Karpas-422 (cell line): ENCODE data around the gene PRXL2B. TPM values are rescaled to one million over a fixed set of nuclear protein-coding genes. Genes with fewer than 3 reads are reported as not detected.
"Not testable (repeated sequence)": the region's sequence is repeated elsewhere in the genome, so short reads cannot be mapped to it uniquely, and the experiment has no call there.

Experiments
- DNase-seq: peaks from one replicate; pipeline ENCODE4 v3.0.0-alpha.2; 2015
- H2AFZ ChIP-seq: fragments of 200-600 bp; sonication (generic); 2 replicates; pipeline ENCODE4 v1.6.1; 2014; ENCODE audit warnings: antibody characterized with exemption, low read length, mixed read lengths
- H3K27ac ChIP-seq: fragments of 200-600 bp; sonication (generic); 2 replicates; pipeline ENCODE4 v1.5.1; 2014; ENCODE audit warnings: mild to moderate bottlenecking, low read length, moderate library complexity
- H3K27me3 ChIP-seq: fragments of 200-600 bp; sonication (generic); 2 replicates; pipeline ENCODE4 v1.6.1; 2014; ENCODE audit warnings: low read length, mixed read lengths
- H3K36me3 ChIP-seq: fragments of 200-600 bp; sonication (generic); 2 replicates; pipeline ENCODE4 v1.6.1; 2014; ENCODE audit warnings: low read length, mixed read lengths; ENCODE audit not compliant: insufficient read depth
- H3K4me1 ChIP-seq: fragments of 200-600 bp; sonication (generic); 2 replicates; pipeline ENCODE4 v1.6.1; 2014; ENCODE audit warnings: mild to moderate bottlenecking, low read length, mixed read lengths
- H3K4me2 ChIP-seq: fragments of 200-600 bp; sonication (generic); 2 replicates; pipeline ENCODE4 v1.6.1; 2014; ENCODE audit warnings: low read length, low read depth, mild to moderate bottlenecking; ENCODE audit not compliant: poor library complexity, severe bottlenecking
- H3K4me3 ChIP-seq: fragments of 200-600 bp; sonication (generic); 2 replicates; pipeline ENCODE4 v1.5.1; 2014; ENCODE audit warnings: mild to moderate bottlenecking, antibody characterized with exemption, low read length, mixed read lengths
- H3K79me2 ChIP-seq: fragments of 200-600 bp; sonication (generic); 2 replicates; pipeline ENCODE4 v1.6.1; 2014; ENCODE audit warnings: mild to moderate bottlenecking, low read length, mixed read lengths
- H3K9ac ChIP-seq: fragments of 200-600 bp; sonication (generic); 2 replicates; pipeline ENCODE4 v1.6.0; 2014; ENCODE audit warnings: low read length
- H3K9me2 ChIP-seq: fragments of 200-600 bp; sonication (generic), shearing (Covaris generic); replicated peaks from 2 replicates; pipeline ENCODE4 v1.6.0; 2014; ENCODE audit warnings: mild to moderate bottlenecking, low read length, moderate library complexity; ENCODE audit not compliant: insufficient read depth
- H3K9me3 ChIP-seq: fragments of 300-700, 200-600 bp; sonication (generic); 2 replicates; pipeline ENCODE4 v1.6.1; 2014; ENCODE audit warnings: low read length, mixed read lengths
- H4K20me1 ChIP-seq: fragments of 200-600 bp; sonication (generic); 2 replicates; pipeline ENCODE4 v1.6.1; 2014; ENCODE audit warnings: mild to moderate bottlenecking, antibody characterized with exemption, low read length, low read depth; ENCODE audit not compliant: insufficient read depth
- total RNA-seq: library from RNA; depleted of rRNA; stranded (reverse); fragments of >200 nt; shearing (Covaris generic); gene quantifications from 2 replicates; pipeline ENCODE4 v1.2.3, GENCODE V29; 2014; ENCODE audit warnings: low replicate concordance

The PRXL2B gene
- total RNA-seq, 1 experiment from 2014 or later = 0.89 TPM

DNA sequence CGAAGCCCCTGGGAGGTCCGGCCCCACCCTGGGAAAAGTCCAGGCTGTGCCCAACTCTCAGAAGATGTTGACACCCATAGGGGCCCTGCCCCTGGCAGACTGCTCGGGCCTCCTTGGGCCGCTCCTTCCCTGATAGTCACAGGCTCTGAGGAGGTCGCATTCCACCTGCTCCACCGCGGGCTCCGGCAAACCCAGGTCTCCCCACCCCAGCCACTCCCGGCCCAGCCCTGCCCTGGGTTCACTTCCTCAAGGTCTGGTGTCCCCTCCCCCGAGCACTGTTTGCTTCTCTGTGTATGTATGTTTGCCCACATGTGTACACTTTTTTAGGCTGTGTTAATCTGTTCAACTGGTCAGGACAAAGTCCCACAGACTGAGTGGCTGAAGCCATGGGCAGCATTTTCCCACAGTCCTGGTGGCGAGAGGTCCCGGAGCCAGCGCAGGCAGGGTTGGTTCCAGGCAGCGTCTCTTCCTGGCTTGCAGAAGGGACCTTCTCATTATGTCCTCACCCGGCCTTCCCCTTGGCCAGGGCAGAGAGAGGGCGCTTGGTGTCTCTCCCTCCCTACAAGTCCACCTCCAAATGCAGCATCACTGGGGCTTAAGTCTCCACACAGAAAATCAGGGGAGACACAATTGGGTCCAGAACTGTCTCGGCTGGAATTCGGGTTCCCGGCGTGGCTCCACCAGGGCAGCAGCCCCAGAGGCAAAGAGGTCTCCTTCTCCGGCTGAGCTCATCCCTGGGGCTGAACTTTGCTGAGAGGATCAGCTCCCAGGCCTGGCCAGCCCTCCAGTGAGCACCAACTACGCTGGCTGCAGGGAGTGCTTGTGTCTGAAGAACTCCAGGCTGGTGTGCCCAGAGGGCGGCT lies 10.5 kb upstream of the PRXL2B start:
- DNase-seq = no peak
- Histone ChIP-seq H3K4me1 (peaks cover 8% of the 10 kb centered on the region), H2AFZ (no peak overlapping the region), H3K9me2 (no peaks in the 10 kb centered on the region), H3K9ac (peak overlapping the region; percentile 8; the same call in 1 of the 2 replicates), H3K27ac (no peak overlapping the region), H3K4me3 (peak overlapping the region; percentile 5; the same call in 1 of the 2 replicates), H3K27me3 (no peaks in the 10 kb centered on the region), H3K36me3 (no peaks in the 10 kb centered on the region), H3K79me2 (no peaks in the 10 kb centered on the region), H3K9me3 (no peaks in the 10 kb centered on the region), H4K20me1 (no peaks in the 10 kb centered on the region), H3K4me2 (peak overlapping the region; percentile 35)

DNA sequence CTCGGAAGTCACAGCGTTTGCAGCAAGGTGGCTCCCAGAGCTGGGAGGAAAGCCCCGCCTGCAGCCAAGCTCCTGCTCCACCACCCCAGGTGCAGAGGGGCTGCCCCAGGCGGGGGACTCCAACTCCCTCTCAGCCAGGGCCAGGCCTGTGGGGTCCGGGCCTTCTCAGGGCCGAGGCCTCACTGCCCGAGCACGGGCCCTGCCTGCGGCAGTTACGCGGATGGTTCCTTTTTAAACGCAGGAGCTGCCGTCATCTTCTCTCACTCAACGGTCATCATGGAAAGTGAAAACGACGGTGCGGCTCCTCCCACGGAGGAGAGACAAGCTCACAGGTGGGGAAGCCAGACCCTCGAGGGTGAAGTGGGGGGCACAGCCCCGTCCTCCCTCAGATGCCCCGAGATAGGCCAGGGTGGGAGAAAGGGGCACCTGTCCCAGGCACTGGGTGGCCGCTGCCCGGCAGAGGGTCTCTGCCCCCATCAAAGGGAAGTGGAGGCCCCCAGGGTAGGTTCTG lies 9.0 kb upstream of the PRXL2B start:
- H3K36me3 ChIP-seq, H3K9me2 ChIP-seq, H3K4me1 ChIP-seq, H3K79me2 ChIP-seq, H3K9ac ChIP-seq, H3K9me3 ChIP-seq, H2AFZ ChIP-seq, H4K20me1 ChIP-seq, H3K4me3 ChIP-seq, H3K4me2 ChIP-seq, H3K27me3 ChIP-seq, DNase-seq, H3K27ac ChIP-seq: not testable (repeated sequence)

DNA sequence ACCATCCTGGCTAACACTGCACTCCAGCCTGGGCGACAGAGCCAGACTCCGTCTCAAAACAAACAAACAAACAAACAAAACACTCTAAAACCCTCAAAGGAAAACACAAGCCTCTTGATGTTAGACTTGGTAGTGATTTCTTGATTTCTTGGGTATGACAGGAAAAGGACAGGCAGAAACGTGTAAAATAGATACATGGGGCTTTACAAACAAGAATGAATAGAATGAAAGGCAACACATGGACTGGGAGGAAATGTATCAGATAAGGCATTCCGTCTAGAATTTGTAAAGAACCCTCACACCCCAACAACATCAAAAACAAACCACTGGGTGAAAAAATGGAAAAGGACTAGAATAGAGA lies 7.8 kb upstream of the PRXL2B start:
- no peak overlapping the region for H2AFZ ChIP-seq
- no peak overlapping the region for H3K27ac ChIP-seq
- H3K79me2 ChIP-seq = no peaks in the 10 kb centered on the region
- no peak for DNase-seq
- no peaks in the 10 kb centered on the region for H3K9me3 ChIP-seq
- H3K36me3 ChIP-seq = no peaks in the 10 kb centered on the region
- H3K9ac ChIP-seq = no peak overlapping the region
- no peak overlapping the region for H3K4me2 ChIP-seq
- no peaks in the 10 kb centered on the region for H3K27me3 ChIP-seq
- no peaks in the 10 kb centered on the region for H3K9me2 ChIP-seq
- peaks cover 8% of the 10 kb centered on the region for H3K4me1 ChIP-seq
- H3K4me3 ChIP-seq = no peak overlapping the region
- no peaks in the 10 kb centered on the region for H4K20me1 ChIP-seq

DNA sequence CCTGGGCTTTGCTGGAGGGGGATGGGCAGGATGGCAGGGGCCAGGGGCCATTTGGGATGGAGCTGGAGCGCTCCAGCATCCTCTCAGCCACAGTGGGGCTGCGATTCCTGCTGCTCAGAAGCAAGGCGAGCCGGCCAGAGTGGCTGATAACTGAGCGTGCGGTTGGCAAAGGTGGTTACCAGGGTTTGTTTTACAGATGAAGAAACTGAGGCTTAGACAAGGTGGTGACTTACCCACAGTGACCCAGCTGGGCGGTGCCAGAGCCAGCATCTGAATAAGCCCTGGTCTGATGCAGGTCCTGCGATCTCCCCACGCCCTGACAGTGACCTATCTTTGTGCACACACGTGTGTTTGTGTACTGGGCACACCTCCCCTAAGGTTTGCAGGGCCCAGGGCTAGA lies 5.9 kb upstream of the PRXL2B start:
- Histone ChIP-seq H3K4me3 (no peak overlapping the region), H4K20me1 (no peaks in the 10 kb centered on the region), H3K9me3 (no peaks in the 10 kb centered on the region), H3K9me2 (no peaks in the 10 kb centered on the region), H3K4me2 (no peak overlapping the region), H3K27me3 (no peaks in the 10 kb centered on the region), H3K36me3 (no peaks in the 10 kb centered on the region), H2AFZ (no peak overlapping the region), H3K9ac (no peak overlapping the region), H3K4me1 (peaks cover 23% of the 10 kb centered on the region), H3K27ac (no peak overlapping the region), H3K79me2 (no peaks in the 10 kb centered on the region)
- no peak for DNase-seq

DNA sequence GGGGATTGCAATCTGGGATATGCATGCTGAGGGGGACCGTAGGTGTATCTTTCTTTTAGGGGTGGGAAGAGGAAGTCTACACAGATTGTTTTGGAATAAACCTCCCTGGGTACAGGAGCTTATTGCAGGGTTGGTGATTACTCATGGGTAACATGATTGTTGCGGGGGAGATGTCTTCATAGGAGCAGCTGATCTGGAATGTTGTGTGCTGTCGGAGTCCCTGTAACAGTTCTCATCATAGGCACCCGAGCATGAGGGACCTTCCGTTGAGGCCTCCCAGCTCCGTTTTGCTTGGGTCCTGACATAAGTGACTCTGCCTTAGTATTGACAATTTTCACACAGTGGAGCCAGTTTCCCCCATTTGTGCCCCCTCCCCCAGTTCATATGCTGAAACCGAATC lies 4.2 kb upstream of the PRXL2B start:
- no peaks in the 10 kb centered on the region for H3K27me3 ChIP-seq
- no peaks in the 10 kb centered on the region for H3K9me2 ChIP-seq
- H3K4me2 ChIP-seq = no peak overlapping the region
- H3K4me1 ChIP-seq = peaks cover 16% of the 10 kb centered on the region
- DNase-seq = no peak
- H3K79me2 ChIP-seq = no peaks in the 10 kb centered on the region
- H3K4me3 ChIP-seq = no peak overlapping the region
- no peaks in the 10 kb centered on the region for H4K20me1 ChIP-seq
- no peak overlapping the region for H2AFZ ChIP-seq
- no peak overlapping the region for H3K27ac ChIP-seq
- H3K9me3 ChIP-seq = no peaks in the 10 kb centered on the region
- H3K36me3 ChIP-seq = no peaks in the 10 kb centered on the region
- no peak overlapping the region for H3K9ac ChIP-seq

DNA sequence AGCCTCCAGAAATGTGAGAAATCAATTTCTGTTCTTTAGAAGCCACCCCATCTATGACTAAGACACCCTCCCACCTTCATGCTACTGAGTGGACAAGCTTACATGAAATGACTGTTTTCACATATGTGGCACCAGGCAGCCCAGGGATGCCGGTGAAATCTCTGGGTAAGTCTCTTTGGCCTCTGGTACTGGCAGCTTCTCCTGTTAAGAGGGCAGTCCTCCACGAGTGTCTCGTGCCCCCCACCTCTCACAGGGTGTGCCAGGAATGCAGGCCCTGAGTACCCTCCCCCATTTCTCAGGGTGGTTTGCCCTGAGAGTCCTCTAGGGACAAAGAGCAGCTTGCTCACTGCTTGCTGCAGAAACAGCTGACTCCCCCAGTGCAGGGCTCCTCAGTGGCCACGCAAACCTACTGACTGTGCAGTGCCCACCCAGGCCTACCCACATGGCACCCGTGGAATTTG lies 3.2 kb upstream of the PRXL2B start:
- H3K4me1 ChIP-seq = peaks cover 16% of the 10 kb centered on the region
- H3K9me3 ChIP-seq = no peaks in the 10 kb centered on the region
- H3K27ac ChIP-seq = no peak overlapping the region
- H3K4me2 ChIP-seq = no peak overlapping the region
- no peaks in the 10 kb centered on the region for H3K79me2 ChIP-seq
- no peaks in the 10 kb centered on the region for H3K36me3 ChIP-seq
- H3K4me3 ChIP-seq = no peak overlapping the region
- no peaks in the 10 kb centered on the region for H3K27me3 ChIP-seq
- H4K20me1 ChIP-seq = no peaks in the 10 kb centered on the region
- DNase-seq = no peak
- H3K9ac ChIP-seq = no peak overlapping the region
- no peak overlapping the region for H2AFZ ChIP-seq
- no peaks in the 10 kb centered on the region for H3K9me2 ChIP-seq

DNA sequence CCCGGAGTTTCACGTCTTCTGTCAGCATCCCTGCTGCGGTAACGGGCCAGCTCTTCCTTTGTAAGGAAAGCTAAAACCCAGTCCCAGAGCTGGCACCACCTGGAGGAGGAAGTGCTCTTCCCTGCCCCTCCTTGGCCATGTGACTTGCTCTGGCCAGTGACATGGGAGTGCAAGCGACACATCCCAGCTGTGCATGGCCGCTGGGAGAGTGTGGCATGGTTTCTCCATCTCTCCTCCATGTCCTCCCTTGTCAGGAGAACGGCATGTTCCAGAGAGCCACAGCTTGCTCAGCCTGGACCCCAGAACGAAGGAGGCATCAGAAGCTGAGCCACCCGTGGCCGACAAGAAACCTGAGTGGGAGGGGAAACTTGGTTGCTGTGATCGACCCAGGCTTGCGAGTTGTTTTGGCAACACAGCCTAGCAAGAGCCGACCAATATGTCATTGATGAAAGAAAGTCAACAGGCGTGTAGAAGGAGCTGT lies 2.7 kb upstream of the PRXL2B start:
- H3K27ac ChIP-seq = no peak overlapping the region
- no peaks in the 10 kb centered on the region for H3K9me3 ChIP-seq
- no peak overlapping the region for H3K4me2 ChIP-seq
- H4K20me1 ChIP-seq = no peaks in the 10 kb centered on the region
- no peaks in the 10 kb centered on the region for H3K79me2 ChIP-seq
- H3K9ac ChIP-seq = peak overlapping the region; percentile 96; the same call in 1 of the 2 replicates
- no peak overlapping the region for H3K4me3 ChIP-seq
- H3K9me2 ChIP-seq = no peaks in the 10 kb centered on the region
- no peak overlapping the region for H2AFZ ChIP-seq
- no peaks in the 10 kb centered on the region for H3K36me3 ChIP-seq
- H3K4me1 ChIP-seq = peaks cover 16% of the 10 kb centered on the region
- H3K27me3 ChIP-seq = no peaks in the 10 kb centered on the region
- DNase-seq = no peak

DNA sequence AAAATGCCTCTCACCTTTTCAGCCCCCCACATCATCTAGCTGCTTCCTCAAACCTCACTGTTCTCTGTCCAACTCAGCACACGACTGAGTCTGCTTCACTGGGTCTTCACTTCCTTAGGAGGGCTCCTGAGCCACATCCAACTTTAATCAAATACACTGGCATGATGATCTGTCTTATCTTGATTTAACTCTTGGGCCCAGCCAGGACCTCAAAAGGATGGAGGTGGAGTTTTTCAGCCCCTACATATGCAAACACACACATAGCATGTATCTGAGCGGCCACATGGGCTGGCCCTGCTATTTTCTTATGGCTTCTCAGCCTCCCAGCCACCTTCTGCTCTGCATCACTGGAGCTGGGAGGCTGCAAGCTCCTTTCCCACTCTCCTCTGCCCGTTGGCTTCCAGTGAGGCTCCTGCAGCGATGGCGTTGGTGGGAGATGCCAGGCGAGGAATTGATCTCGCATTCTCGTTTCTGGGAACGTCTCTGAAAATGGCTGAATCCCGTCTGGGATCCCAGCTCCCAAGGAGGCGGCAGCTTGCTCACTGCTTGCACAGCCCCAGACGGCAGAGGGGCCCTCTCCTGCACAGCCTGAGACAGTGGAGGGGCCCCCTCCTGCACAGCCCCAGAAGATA lies 1.8 kb upstream of the PRXL2B start:
- peak overlapping the region; percentile 99 for H3K4me2 ChIP-seq
- peaks cover 16% of the 10 kb centered on the region for H3K4me1 ChIP-seq
- no peaks in the 10 kb centered on the region for H3K27me3 ChIP-seq
- no peaks in the 10 kb centered on the region for H3K79me2 ChIP-seq
- no peaks in the 10 kb centered on the region for H3K9me3 ChIP-seq
- H2AFZ ChIP-seq = no peak overlapping the region
- peak overlapping the region; percentile 92 for H3K4me3 ChIP-seq
- peak overlapping the region; percentile 88 for H3K27ac ChIP-seq
- no peaks in the 10 kb centered on the region for H4K20me1 ChIP-seq
- peak overlapping the region; percentile 96 for H3K9ac ChIP-seq
- DNase-seq = peak; percentile 49
- H3K36me3 ChIP-seq = no peaks in the 10 kb centered on the region
- H3K9me2 ChIP-seq = no peaks in the 10 kb centered on the region
